NCI-H82 treated with DMSO at 0.1 percent for 48 hours (cell line): Measurements from ENCODE around the gene GPBAR1.
A peak's percentile ranks its signal among the peaks of the same experiment; 100 is the strongest.

Source experiments
- DNase-seq: peaks from one replicate; lab custom pipeline; 2025; ENCODE audit not compliant: unreplicated experiment; lab: John Stamatoyannopoulos, UW

GPBAR1 gene

GRCh38 chr2:218284106-218284811 is 23.4 kb downstream of the GPBAR1 start:
- DNase-seq, result no peak

GRCh38 chr2:218285604-218286003 is 24.8 kb downstream of the GPBAR1 start:
- no peak for DNase-seq

GRCh38 chr2:218286570-218287459 is 26.0 kb downstream of the GPBAR1 start:
- no peak for DNase-seq

- DNase-seq, result no peak
These were observed 29.0 kb downstream of the GPBAR1 start for GRCh38 chr2:218289639-218290315.

- no peak for DNase-seq
These were observed 29.8 kb downstream of the GPBAR1 start for GRCh38 chr2:218290316-218291261.

- no peak for DNase-seq
These were observed 30.7 kb downstream of the GPBAR1 start for GRCh38 chr2:218291318-218292047.

- DNase-seq, result peak; percentile 30
These were observed 31.5 kb downstream of the GPBAR1 start, which contains the start of gene TMBIM1 for GRCh38 chr2:218292048-218293014. Gene TMBIM1, minus strand, starts transcription at chr2:218292503. Its CDS starts 10,362 bp downstream, at chr2:218282141.

- DNase-seq, result no peak
These were observed 33.1 kb downstream of the GPBAR1 start for GRCh38 chr2:218293715-218294429.

GRCh38 chr2:218294430-218295022 is 33.7 kb downstream of the GPBAR1 start:
- DNase-seq, result peak; percentile 16

GRCh38 chr2:218295029-218295428 is 34.2 kb downstream of the GPBAR1 start:
- no peak for DNase-seq

GRCh38 chr2:218296200-218296599 is 35.4 kb downstream of the GPBAR1 start:
- DNase-seq, result no peak

GRCh38 chr2:218296847-218297246 is 36.0 kb downstream of the GPBAR1 start:
- DNase-seq, result no peak

GRCh38 chr2:218298314-218298875 is 37.6 kb downstream of the GPBAR1 start:
- no peak for DNase-seq

GRCh38 chr2:218300141-218300540 is 39.3 kb downstream of the GPBAR1 start:
- DNase-seq, result no peak

- peak; percentile 66 for DNase-seq
These were observed 40.5 kb downstream of the GPBAR1 start for GRCh38 chr2:218301176-218301819.

GRCh38 chr2:218305383-218305782 is 44.6 kb downstream of the GPBAR1 start:
- DNase-seq, result no peak
